22Rv1 (cell line): Measurements from ENCODE around the gene MMP24.

Experiments used
- CTCF ChIP-seq: fragments of 450-650 bp; IDR thresholded peaks from 2 replicates; pipeline ENCODE4 v1.5.1; 2017; ENCODE audit warnings: mild to moderate bottlenecking
- ZFX ChIP-seq: fragments of 450-650 bp; IDR thresholded peaks from 2 replicates; pipeline ENCODE4 v1.6.1; 2017; ENCODE audit warnings: antibody characterized with exemption, borderline replicate concordance

GRCh38 chr20:35295058-35295457, 68.6 kb downstream of the MMP24 start:
- no peak for TF ChIP-seq CTCF
- no peak for TF ChIP-seq ZFX
